Measurements from ENCODE around the gene C1QTNF1. TPM values are rescaled to one million over a fixed set of nuclear protein-coding genes. Genes with fewer than 3 reads are reported as not detected.

C1QTNF1 gene, protein sequence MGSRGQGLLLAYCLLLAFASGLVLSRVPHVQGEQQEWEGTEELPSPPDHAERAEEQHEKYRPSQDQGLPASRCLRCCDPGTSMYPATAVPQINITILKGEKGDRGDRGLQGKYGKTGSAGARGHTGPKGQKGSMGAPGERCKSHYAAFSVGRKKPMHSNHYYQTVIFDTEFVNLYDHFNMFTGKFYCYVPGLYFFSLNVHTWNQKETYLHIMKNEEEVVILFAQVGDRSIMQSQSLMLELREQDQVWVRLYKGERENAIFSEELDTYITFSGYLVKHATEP
- 4.0 TPM for total RNA-seq (2021; ENCODE audit: unreplicated experiment)
- 3.5 and 3.7 TPM in 2 replicates for polyA plus RNA-seq (2012)
- percentile 39 among the genes with signal in this experiment for Bru-seq, nascent RNA
- BruChase-seq, experiment 1, labeled RNA remaining after a 6-hour chase: percentile 38 among the genes with signal in this experiment
- BruChase-seq, experiment 2, labeled RNA remaining after a 2-hour chase: percentile 39 among the genes with signal in this experiment
- long read RNA-seq, partial matches to known transcripts: 0 of 3 reads
- long read RNA-seq, other reads (novel, unspliced or antisense): 0 of 3 reads

DNA sequence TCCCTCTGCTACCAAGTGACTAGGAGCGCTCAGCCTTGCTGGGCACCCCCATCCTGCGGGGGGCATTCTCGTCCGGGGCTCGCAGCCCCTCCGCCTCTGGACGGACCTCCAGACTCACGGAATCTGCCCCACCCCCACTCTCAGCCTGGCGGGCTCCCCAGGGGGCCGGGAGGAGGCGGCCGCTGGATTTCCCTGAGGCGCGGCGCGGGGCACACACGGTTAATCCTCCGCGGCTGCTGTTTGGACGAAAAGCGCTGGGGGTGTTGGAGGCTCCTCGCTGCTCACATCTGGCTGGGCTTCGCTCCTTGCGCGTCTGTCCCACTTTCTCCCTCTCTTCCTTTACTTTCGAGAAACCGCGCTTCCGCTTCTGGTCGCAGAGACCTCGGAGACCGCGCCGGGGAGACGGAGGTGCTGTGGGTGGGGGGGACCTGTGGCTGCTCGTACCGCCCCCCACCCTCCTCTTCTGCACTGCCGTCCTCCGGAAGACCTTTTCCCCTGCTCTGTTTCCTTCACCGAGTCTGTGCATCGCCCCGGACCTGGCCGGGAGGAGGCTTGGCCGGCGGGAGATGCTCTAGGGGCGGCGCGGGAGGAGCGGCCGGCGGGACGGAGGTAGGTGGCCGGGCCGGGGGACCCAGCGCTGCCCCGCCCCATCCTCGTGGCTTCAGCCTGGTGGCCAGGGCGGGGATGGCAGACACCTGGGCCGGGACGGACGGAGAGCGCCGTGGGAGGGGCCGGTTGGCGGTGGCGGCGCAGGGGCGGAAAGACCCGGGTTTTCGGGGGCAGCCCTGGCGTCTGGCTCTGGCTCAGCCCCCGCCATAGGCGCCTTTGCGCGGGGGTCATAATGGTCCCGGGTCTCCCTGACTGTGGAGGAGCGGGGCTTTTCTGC lies at the start of gene C1QTNF1:
Gene C1QTNF1 (plus strand): TSS at position 284 of the 886 bp plus-strand sequence. CDS start 19,800 bp downstream, outside the sequence.
- Histone ChIP-seq H3K9me3 (ENCODE audit: control insufficient read depth in 1 of 2, insufficient read depth in 1 of 2, low read depth in 1 of 2, low read length in 2 of 2) (no peaks in the 10 kb centered on the region), H3K79me2 (ENCODE audit: insufficient read depth, low read length) (no peaks in the 10 kb centered on the region), H3K27ac (ENCODE audit: low read depth, low read length) (peak within 1 kb of the TSS; percentile 29; the same call in 1 of the 2 replicates), H3K4me1 (ENCODE audit: control insufficient read depth in 1 of 2, insufficient read depth in 2 of 2, low read length in 2 of 2) (peaks cover 44 to 57% of the 10 kb centered on the region in 2 experiments), H3K9me2 (ENCODE audit: insufficient read depth) (no peaks in the 10 kb centered on the region), H4K20me1 (ENCODE audit: insufficient read depth) (no peaks in the 10 kb centered on the region), H3K36me3 (ENCODE audit: control insufficient read depth in 1 of 2, insufficient read depth in 2 of 2, low read length in 2 of 2) (no peaks in the 10 kb centered on the region), H3K4me2 (ENCODE audit: low read length) (peak within 1 kb of the TSS; percentile 82), H3K27me3 (ENCODE audit: insufficient read depth, low read length) (no peaks in the 10 kb centered on the region), H3K9ac (ENCODE audit: low read length) (peak within 1 kb of the TSS; percentile 60), H2AFZ (ENCODE audit: low read depth, low read length, poor library complexity, severe bottlenecking) (peak within 1 kb of the TSS; percentile 53), H3K4me3 (replicated peaks in 1 of 2; ENCODE audit: low read depth in 1 of 2, low read length in 2 of 2) (peak within 1 kb of the TSS; percentile 47 to 61)
- ATAC-seq (peak; percentile 64), DNase-seq (ENCODE audit: low read depth, low spot score) (no peak)
- BruUV-seq (replicated peaks): no TSS peak
- ChIA-PET CTCF (no interaction called here), POLR2A (no interaction called here), RAD21 (ENCODE audit: low non-redundant PET in 1 of 2, low total read pairs in 2 of 2, uncharacterized antibody in 2 of 2, unreplicated experiment in 2 of 2) (no interaction called here)
- TF ChIP-seq, protein P1, sequence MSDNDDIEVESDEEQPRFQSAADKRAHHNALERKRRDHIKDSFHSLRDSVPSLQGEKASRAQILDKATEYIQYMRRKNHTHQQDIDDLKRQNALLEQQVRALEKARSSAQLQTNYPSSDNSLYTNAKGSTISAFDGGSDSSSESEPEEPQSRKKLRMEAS (IDR thresholded peaks at IDR 0.05): peak; percentile 69
- TF ChIP-seq POLR2AphosphoS5 (IDR thresholded peaks at IDR 0.05; ENCODE audit: low read depth, low read length) (no peak), SIN3A (IDR thresholded peaks at IDR 0.05; ENCODE audit: low read depth) (no peak), YY1 (IDR thresholded peaks at IDR 0.05; ENCODE audit: extremely low read depth, insufficient replicate concordance, low read depth, low read length) (no peak), CEBPB (IDR thresholded peaks at IDR 0.05; ENCODE audit: low read depth) (no peak)
- TF ChIP-seq, protein P2, sequence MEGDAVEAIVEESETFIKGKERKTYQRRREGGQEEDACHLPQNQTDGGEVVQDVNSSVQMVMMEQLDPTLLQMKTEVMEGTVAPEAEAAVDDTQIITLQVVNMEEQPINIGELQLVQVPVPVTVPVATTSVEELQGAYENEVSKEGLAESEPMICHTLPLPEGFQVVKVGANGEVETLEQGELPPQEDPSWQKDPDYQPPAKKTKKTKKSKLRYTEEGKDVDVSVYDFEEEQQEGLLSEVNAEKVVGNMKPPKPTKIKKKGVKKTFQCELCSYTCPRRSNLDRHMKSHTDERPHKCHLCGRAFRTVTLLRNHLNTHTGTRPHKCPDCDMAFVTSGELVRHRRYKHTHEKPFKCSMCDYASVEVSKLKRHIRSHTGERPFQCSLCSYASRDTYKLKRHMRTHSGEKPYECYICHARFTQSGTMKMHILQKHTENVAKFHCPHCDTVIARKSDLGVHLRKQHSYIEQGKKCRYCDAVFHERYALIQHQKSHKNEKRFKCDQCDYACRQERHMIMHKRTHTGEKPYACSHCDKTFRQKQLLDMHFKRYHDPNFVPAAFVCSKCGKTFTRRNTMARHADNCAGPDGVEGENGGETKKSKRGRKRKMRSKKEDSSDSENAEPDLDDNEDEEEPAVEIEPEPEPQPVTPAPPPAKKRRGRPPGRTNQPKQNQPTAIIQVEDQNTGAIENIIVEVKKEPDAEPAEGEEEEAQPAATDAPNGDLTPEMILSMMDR (IDR thresholded peaks at IDR 0.05 in 2 of 3, conservative IDR thresholded peaks at IDR 0.05 in 1 of 3; ENCODE audit: borderline replicate concordance in 1 of 3, insufficient read depth in 1 of 3, low read depth in 2 of 3, low read length in 2 of 3): peak in 2 of 3 experiments; percentile 46 to 53; a peak in 4 of 6 replicates
- TF ChIP-seq, protein P3, sequence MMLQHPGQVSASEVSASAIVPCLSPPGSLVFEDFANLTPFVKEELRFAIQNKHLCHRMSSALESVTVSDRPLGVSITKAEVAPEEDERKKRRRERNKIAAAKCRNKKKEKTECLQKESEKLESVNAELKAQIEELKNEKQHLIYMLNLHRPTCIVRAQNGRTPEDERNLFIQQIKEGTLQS (IDR thresholded peaks at IDR 0.05): no peak
- intact Hi-C loops (cut with micrococcal nuclease): no loop called here

Data from HCT116 (cell line).